ENCODE measurements around the gene CPSF4L. TPM values are rescaled to one million over a fixed set of nuclear protein-coding genes. Genes with fewer than 3 reads are reported as not detected.

CPSF4L gene
- total and polyA plus RNA-seq, 2 of the 13 experiments (the other 11 are each of a cell fraction or from before 2014, with no cell fraction given) = 0.73 to 1.6 TPM

DNA sequence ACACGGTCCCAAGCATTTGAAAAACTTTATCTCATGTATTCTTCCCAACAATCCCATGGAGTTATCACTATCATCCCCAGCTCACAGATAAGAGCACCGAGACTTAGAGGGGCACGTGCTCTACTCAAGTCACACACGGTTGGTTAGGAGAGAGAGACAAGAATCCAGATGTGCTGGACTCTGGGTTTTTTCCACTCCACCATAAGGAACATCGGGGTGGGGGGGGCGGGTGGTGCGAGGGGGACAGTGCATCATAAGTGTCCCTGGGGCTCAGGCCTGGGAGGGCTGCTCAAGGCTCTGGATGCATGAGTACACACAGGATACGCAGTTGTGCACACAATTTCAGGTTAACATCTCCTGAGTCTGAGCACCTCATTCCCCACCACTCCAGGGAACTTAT is 42.8 kb upstream of the CPSF4L start:
- no peak overlapping the region for H3K4me3 ChIP-seq (replicated peaks in 1 of 3; ENCODE audit: insufficient read depth in 1 of 3, low read depth in 2 of 3, low read length in 3 of 3)
- peaks cover 57% of the 10 kb centered on the region for H4K20me1 ChIP-seq (ENCODE audit: insufficient read depth, low read length)
- intact Hi-C loops (cut with micrococcal nuclease; ENCODE audit: unreplicated experiment) (no loop called here), in situ Hi-C loops (cut with HindIII; ENCODE audit: extremely low pct_ligation_motif_present, low pct_unique_long_range_greater_than_20kb) (no loop called here)
- no peak for ATAC-seq
- H3K4me2 ChIP-seq (ENCODE audit: low read depth, low read length) = no peak overlapping the region; the same call in 1 of the 2 replicates
- WGBS (ENCODE audit: low lambda C conversion rate) = 93% methylated on average over 8 of the region's 8 CpGs
- no peak overlapping the region for H3K27ac ChIP-seq (ENCODE audit: extremely low read length, insufficient read depth, low read length)
- H3K79me2 ChIP-seq (ENCODE audit: insufficient read depth, low read length) = peaks cover 90% of the 10 kb centered on the region
- no peak for DNase-seq (ENCODE audit: low spot score)
- FAIRE-seq = no peak
- no peak overlapping the region for H3K9ac ChIP-seq (ENCODE audit: insufficient read depth, low read depth, low read length)
- ChIA-PET POLR2A (no interaction called here), CTCF (ENCODE audit: low intra/inter-chr PET ratio, low total read pairs) (no interaction called here)
- no peak overlapping the region for H2AFZ ChIP-seq (ENCODE audit: low read length)
- peaks cover 6 to 18% of the 10 kb centered on the region in 2 experiments; a peak in 3 of 5 replicates for H3K36me3 ChIP-seq (replicated peaks in 1 of 2; ENCODE audit: control insufficient read depth in 1 of 2, insufficient read depth in 2 of 2, low read length in 2 of 2)
- TF ChIP-seq DNMT1 (CRISPR knock-in tag; IDR thresholded peaks at IDR 0.05) = no peak
- TF ChIP-seq SP4 (CRISPR knock-in tag; IDR thresholded peaks at IDR 0.05) = no peak
- TF ChIP-seq, protein P1, sequence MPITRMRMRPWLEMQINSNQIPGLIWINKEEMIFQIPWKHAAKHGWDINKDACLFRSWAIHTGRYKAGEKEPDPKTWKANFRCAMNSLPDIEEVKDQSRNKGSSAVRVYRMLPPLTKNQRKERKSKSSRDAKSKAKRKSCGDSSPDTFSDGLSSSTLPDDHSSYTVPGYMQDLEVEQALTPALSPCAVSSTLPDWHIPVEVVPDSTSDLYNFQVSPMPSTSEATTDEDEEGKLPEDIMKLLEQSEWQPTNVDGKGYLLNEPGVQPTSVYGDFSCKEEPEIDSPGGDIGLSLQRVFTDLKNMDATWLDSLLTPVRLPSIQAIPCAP (CRISPR knock-in tag; IDR thresholded peaks at IDR 0.05; ENCODE audit: low read depth) = no peak
- TF ChIP-seq NCOR1 (IDR thresholded peaks at IDR 0.05; ENCODE audit: borderline replicate concordance, low read length) = no peak
- TF ChIP-seq ARID2 (CRISPR knock-in tag; IDR thresholded peaks at IDR 0.05; ENCODE audit: borderline replicate concordance) = no peak
- no peak for TF ChIP-seq ZNF543 (CRISPR knock-in tag; IDR thresholded peaks at IDR 0.05)
- no peak for TF ChIP-seq ZNF343 (CRISPR knock-in tag; IDR thresholded peaks at IDR 0.05)
- no peak for TF ChIP-seq EHMT2 (IDR thresholded peaks at IDR 0.05; ENCODE audit: borderline replicate concordance, low read depth, low read length)
- TF ChIP-seq SIN3B (IDR thresholded peaks at IDR 0.05; ENCODE audit: low read length) = no peak
- TF ChIP-seq, protein P2, sequence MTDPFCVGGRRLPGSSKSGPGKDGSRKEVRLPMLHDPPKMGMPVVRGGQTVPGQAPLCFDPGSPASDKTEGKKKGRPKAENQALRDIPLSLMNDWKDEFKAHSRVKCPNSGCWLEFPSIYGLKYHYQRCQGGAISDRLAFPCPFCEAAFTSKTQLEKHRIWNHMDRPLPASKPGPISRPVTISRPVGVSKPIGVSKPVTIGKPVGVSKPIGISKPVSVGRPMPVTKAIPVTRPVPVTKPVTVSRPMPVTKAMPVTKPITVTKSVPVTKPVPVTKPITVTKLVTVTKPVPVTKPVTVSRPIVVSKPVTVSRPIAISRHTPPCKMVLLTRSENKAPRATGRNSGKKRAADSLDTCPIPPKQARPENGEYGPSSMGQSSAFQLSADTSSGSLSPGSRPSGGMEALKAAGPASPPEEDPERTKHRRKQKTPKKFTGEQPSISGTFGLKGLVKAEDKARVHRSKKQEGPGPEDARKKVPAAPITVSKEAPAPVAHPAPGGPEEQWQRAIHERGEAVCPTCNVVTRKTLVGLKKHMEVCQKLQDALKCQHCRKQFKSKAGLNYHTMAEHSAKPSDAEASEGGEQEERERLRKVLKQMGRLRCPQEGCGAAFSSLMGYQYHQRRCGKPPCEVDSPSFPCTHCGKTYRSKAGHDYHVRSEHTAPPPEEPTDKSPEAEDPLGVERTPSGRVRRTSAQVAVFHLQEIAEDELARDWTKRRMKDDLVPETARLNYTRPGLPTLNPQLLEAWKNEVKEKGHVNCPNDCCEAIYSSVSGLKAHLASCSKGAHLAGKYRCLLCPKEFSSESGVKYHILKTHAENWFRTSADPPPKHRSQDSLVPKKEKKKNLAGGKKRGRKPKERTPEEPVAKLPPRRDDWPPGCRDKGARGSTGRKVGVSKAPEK (CRISPR knock-in tag; IDR thresholded peaks at IDR 0.05; ENCODE audit: borderline replicate concordance) = no peak
- TF ChIP-seq TCF7 (IDR thresholded peaks at IDR 0.05; ENCODE audit: low read depth) = no peak
- no peak for TF ChIP-seq PTBP1 (IDR thresholded peaks at IDR 0.05; ENCODE audit: low read depth, low read length, poor library complexity, severe bottlenecking)
- no peaks in the 10 kb centered on the region for H3K9me3 ChIP-seq (ENCODE audit: low read length)
- H3K27me3 ChIP-seq (ENCODE audit: control insufficient read depth in 1 of 2, insufficient read depth in 2 of 2, low read length in 2 of 2) = no peaks in the 10 kb centered on the region; a peak in 1 of 5 replicates
- BruUV-seq (replicated peaks) = no TSS peak
- H3K4me1 ChIP-seq (ENCODE audit: insufficient read depth, low read length) = peaks cover 88% of the 10 kb centered on the region

Measured in HepG2 (cell line).